Measurements from ENCODE around the gene WDR41. TPM values are rescaled to one million over a fixed set of nuclear protein-coding genes. Genes with fewer than 3 reads are reported as not detected.

WDR41 gene
- polyA plus RNA-seq, 2 of the 4 experiments (the other 2 are of a cell fraction), result 62.1 to 88.5 TPM

GRCh38 chr5:77424921-77425320 is 67.2 kb downstream of the WDR41 start:
- no peak overlapping the region for H3K4me2 ChIP-seq
- H3K4me1 ChIP-seq, result peaks cover 27% of the 10 kb centered on the region
- no peaks in the 10 kb centered on the region for H3K9me3 ChIP-seq
- DNase-seq (ENCODE audit: low read depth in 1 of 2, low spot score in 1 of 2), result no peak
- no peak for ATAC-seq
- H3K4me3 ChIP-seq, result no peak overlapping the region
- H3K27ac ChIP-seq, result no peak overlapping the region
- TF ChIP-seq CHD4 (IDR thresholded peaks at IDR 0.05; ENCODE audit: borderline replicate concordance) (no peak), CBX2 (IDR thresholded peaks at IDR 0.05; ENCODE audit: borderline replicate concordance, low read depth) (no peak), CBX8 (IDR thresholded peaks at IDR 0.05) (no peak), MAZ (IDR thresholded peaks at IDR 0.05; ENCODE audit: borderline replicate concordance, low read depth, low read length) (no peak), RARB (CRISPR knock-in tag; IDR thresholded peaks at IDR 0.05) (no peak), GATA3 (IDR thresholded peaks at IDR 0.05; ENCODE audit: borderline replicate concordance) (no peak), FOXS1 (CRISPR knock-in tag; IDR thresholded peaks at IDR 0.05) (no peak), PBX3 (IDR thresholded peaks at IDR 0.05) (no peak)
- 100% methylated on average over 2 of the region's 2 CpGs for WGBS (ENCODE audit: missing lambda C conversion rate)
- FAIRE-seq, result no peak
- CTCF ChIA-PET, result interaction anchor here (1.4 to 3.9 kb wide), 2 partner anchors 67 to 280 kb away, joined by 4 to 15 read pairs; partner anchors contain the start of gene WDR41
- POLR2A ChIA-PET, result no interaction called here

- Histone ChIP-seq H3K4me1 (peaks cover 27% of the 10 kb centered on the region), H3K4me3 (no peak overlapping the region), H3K4me2 (no peak overlapping the region), H3K9me3 (no peaks in the 10 kb centered on the region), H3K27ac (no peak overlapping the region)
- no peak for ATAC-seq
- DNase-seq (ENCODE audit: low read depth in 1 of 2, low spot score in 1 of 2), result no peak
- 87% methylated on average over 2 of the region's 2 CpGs for WGBS (ENCODE audit: missing lambda C conversion rate)
- FAIRE-seq, result no peak
- ChIA-PET POLR2A (no interaction called here), CTCF (interaction anchor here (1.0 to 1.1 kb wide), 4 partner anchors 14 to 279 kb away, joined by 3 read pairs; partner anchors contain the start of gene WDR41)
- TF ChIP-seq ELK1 (IDR thresholded peaks at IDR 0.05; ENCODE audit: low read depth, low read length) (no peak), EHMT2 (IDR thresholded peaks at IDR 0.05; ENCODE audit: low read depth) (no peak), CTCF (IDR thresholded peaks at IDR 0.05) (no peak), CBX8 (IDR thresholded peaks at IDR 0.05) (no peak), FOSL2 (IDR thresholded peaks at IDR 0.05) (no peak), FOSL2 (CRISPR knock-in tag; IDR thresholded peaks at IDR 0.05) (no peak), GATA3 (IDR thresholded peaks at IDR 0.05; ENCODE audit: borderline replicate concordance) (no peak), BCL3 (IDR thresholded peaks at IDR 0.05) (no peak), HOXA7 (CRISPR knock-in tag; IDR thresholded peaks at IDR 0.05) (no peak), JUN (IDR thresholded peaks at IDR 0.05) (no peak), POLR2A (IDR thresholded peaks at IDR 0.05; ENCODE audit: low read length) (no peak), HMGXB4 (CRISPR knock-in tag; IDR thresholded peaks at IDR 0.05; ENCODE audit: borderline replicate concordance) (no peak), HEYL (CRISPR knock-in tag; IDR thresholded peaks at IDR 0.05) (no peak), HOXB5 (CRISPR knock-in tag; IDR thresholded peaks at IDR 0.05) (no peak), HES2 (IDR thresholded peaks at IDR 0.05) (no peak), CHD4 (IDR thresholded peaks at IDR 0.05; ENCODE audit: borderline replicate concordance) (no peak)
Measured at GRCh38 chr5:77423022-77423750, 68.9 kb downstream of the WDR41 start.
